ENCODE results near the gene TMEM80. TPM values are rescaled to one million over a fixed set of nuclear protein-coding genes. Genes with fewer than 3 reads are reported as not detected.

TMEM80 gene
- polyA plus RNA-seq, 1 donor from 2014 or later: 35.6 TPM

DNA sequence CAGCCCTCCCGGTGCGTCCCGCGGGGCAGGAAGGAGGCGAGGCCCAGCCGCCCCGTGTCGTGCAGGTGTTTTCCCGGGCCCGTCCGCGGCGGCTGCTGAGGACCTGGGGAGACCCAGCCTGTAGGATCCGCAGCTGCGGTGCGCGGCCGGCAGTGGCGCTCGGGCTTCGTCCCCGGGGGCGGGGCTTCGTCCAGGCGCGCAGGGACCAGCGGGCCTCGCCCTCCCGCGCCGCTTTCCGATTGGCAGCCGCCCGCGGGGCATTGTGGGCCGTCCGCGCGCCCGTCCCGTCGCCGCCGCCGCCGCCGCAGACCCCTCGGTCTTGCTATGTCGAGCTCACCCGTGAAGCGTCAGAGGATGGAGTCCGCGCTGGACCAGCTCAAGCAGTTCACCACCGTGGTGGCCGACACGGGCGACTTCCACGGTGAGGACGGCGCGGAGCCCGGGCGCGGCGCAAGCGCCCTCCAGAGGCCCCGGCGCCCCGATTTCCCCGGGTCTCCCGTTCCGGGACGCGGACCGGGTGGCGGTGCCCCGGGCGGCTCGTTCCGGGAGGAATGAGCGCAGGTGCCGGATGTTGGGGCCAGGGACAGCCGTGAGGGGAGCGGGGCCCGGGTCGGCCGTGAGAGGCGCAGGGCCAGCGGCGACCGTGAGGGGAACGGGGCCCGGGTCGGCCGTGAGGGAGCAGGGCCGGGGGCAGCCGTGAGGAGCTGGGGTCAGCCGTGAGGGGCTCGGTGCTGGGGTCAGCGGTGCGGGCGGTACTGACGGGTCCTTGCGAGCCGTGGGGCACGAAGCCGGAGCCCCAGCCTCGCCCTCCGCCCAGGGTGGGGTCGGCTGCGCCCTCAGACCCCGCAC, 51.8 kb downstream of the TMEM80 start, which contains the start of gene TALDO1:
TSS of gene TALDO1 (plus strand) at position 307 of the 849 bp plus-strand sequence. CDS start at position 325, 18 bp downstream.
- peak within 1 kb of the TSS; percentile 85 to 97 (median 94) for H3K4me3 Mint-ChIP-seq
- H3K27ac Mint-ChIP-seq: peak within 1 kb of the TSS; percentile 47 to 89 (median 89)
- no peaks in the 10 kb centered on the region for H3K36me3 Mint-ChIP-seq
- peaks cover 12 to 21% (median 16%) of the 10 kb centered on the region in 3 donors for H3K4me1 Mint-ChIP-seq
- no peaks in the 10 kb centered on the region for H3K9me3 Mint-ChIP-seq
- no peaks in the 10 kb centered on the region for H3K27me3 Mint-ChIP-seq

DNA sequence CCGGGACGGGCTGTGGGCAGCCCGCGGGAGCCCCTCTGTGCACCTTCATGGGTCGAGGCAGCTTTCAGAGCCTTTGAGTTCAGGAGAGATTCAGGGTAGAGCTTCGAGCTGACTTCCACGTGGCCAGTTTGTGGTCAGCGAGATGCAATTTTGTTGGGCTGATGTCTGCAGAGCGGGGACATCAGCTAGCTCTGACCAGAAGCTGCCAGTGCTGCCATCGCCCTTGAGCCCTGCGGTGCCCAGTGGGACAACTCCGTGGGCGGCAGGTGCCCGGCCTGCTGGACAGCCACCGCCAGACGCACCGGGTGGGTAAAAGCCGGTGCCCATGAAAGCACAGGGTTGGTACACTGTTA, 52.4 kb downstream of the TMEM80 start:
- Mint-ChIP-seq H3K4me1 (peaks cover 12 to 21% (median 18%) of the 10 kb centered on the region in 3 donors), H3K36me3 (no peaks in the 10 kb centered on the region), H3K9me3 (no peaks in the 10 kb centered on the region), H3K27ac (peak overlapping the region; percentile 47 to 89 (median 88)), H3K4me3 (peak overlapping the region; percentile 85 to 94 (median 90)), H3K27me3 (no peaks in the 10 kb centered on the region)

DNA sequence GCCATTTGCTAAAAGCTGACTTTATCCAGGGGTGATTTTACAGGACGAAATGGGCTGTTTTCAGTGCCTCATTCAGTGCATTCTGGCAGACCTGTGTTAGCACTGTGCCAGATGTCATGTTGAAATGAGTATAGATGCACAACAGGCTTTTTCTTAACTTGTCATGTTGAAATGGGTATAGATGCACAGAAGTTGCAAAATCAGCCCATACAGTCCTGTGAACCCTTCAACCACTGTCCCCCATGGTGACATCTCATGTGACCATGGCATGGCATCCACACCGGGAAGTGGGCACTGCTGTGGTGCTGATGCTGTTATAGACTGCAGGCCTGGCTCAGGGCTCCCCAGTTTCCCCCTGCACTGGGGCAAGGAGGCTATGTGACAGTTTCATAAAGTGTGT, 54.1 kb downstream of the TMEM80 start:
- H3K9me3 Mint-ChIP-seq: no peaks in the 10 kb centered on the region
- no peaks in the 10 kb centered on the region for H3K27me3 Mint-ChIP-seq

More for the DNA sequence above, 54.1 kb downstream of the TMEM80 start:
- Mint-ChIP-seq H3K36me3 (no peaks in the 10 kb centered on the region), H3K4me3 (peak overlapping the region in 2 of 4 donors; percentile 45 to 65), H3K27ac (peak overlapping the region in 1 of 3 donors; percentile 23), H3K4me1 (peaks cover 12 to 21% (median 18%) of the 10 kb centered on the region in 3 donors)

Other genes with a start within 250 kb of the TMEM80 start
- gene PTDSS2, start 245.5 kb upstream of the TMEM80 start, polyA plus RNA-seq: 10.9 TPM
- gene RNH1, start 188.6 kb upstream of the TMEM80 start, polyA plus RNA-seq: 202 TPM
- gene HRAS, start 160.2 kb upstream of the TMEM80 start, polyA plus RNA-seq: 22.5 TPM
- gene LRRC56, start 158.3 kb upstream of the TMEM80 start, polyA plus RNA-seq: 2.6 TPM
- gene LMNTD2, start 135.1 kb upstream of the TMEM80 start, polyA plus RNA-seq: 3.8 TPM
- 42.0 TPM for gene RASSF7, start 134.8 kb upstream of the TMEM80 start, polyA plus RNA-seq
- 15.4 TPM for gene PHRF1, start 119.3 kb upstream of the TMEM80 start, polyA plus RNA-seq
- 103 TPM for gene IRF7, start 79.9 kb upstream of the TMEM80 start, polyA plus RNA-seq
- gene CDHR5, start 70.9 kb upstream of the TMEM80 start, polyA plus RNA-seq: not detected
- not detected for gene SCT, start 68.6 kb upstream of the TMEM80 start, polyA plus RNA-seq
- not detected for gene DRD4, start 58.5 kb upstream of the TMEM80 start, polyA plus RNA-seq
- 25.6 TPM for gene DEAF1, start 594 bp upstream of the TMEM80 start, polyA plus RNA-seq
- 17.3 TPM for gene EPS8L2, start 10.4 kb downstream of the TMEM80 start, polyA plus RNA-seq
- 246 TPM for gene TALDO1, start 51.6 kb downstream of the TMEM80 start, polyA plus RNA-seq
- gene GATD1, start 81.7 kb downstream of the TMEM80 start, polyA plus RNA-seq: 30.7 TPM
- gene CEND1, start 94.3 kb downstream of the TMEM80 start, polyA plus RNA-seq: 0.99 TPM
- 9.5 TPM for gene SLC25A22, start 102.5 kb downstream of the TMEM80 start, polyA plus RNA-seq
- gene PIDD1, start 109.4 kb downstream of the TMEM80 start, polyA plus RNA-seq: 6.4 TPM
- gene RPLP2, start 114.2 kb downstream of the TMEM80 start, polyA plus RNA-seq: 4,588 TPM
- 51.1 TPM for gene PNPLA2, start 123.1 kb downstream of the TMEM80 start, polyA plus RNA-seq
- 20.0 TPM for gene CRACR2B, start 132.1 kb downstream of the TMEM80 start, polyA plus RNA-seq
- 13.8 TPM for gene CD151, start 137.1 kb downstream of the TMEM80 start, polyA plus RNA-seq
- gene POLR2L, start 146.7 kb downstream of the TMEM80 start, polyA plus RNA-seq: 96.7 TPM
- gene TSPAN4, start 147.0 kb downstream of the TMEM80 start, polyA plus RNA-seq: 2.1 TPM
- gene CHID1, start 215.0 kb downstream of the TMEM80 start, polyA plus RNA-seq: 47.5 TPM
- 7.1 TPM for gene AP2A2, start 230.1 kb downstream of the TMEM80 start, polyA plus RNA-seq